K562 (cell line): Measurements from ENCODE around the gene FHIT. TPM values are rescaled to one million over a fixed set of nuclear protein-coding genes. Genes with fewer than 3 reads are reported as not detected.

Experiments used
- ATAC-seq: fragments of 200-7000 bp; cut with Tn5 transposase; 3 replicates; pipeline ENCODE4 v1.9.1; 2020; ENCODE audit warnings: moderate library complexity
- BruUV-seq: library from RNA; stranded (reverse); fragments of 400-500 nt; replicated peaks from 2 replicates; lab custom pipeline; 2021; lab: Mats Ljungman, UMichigan
- CTCF ChIA-PET: fragments of 300-600 bp; formaldehyde crosslinking; extraction: SDS; loops from one replicate; lab custom pipeline; 2021; ENCODE audit warnings: low intra/inter-chr PET ratio; lab: Yijun Ruan, JAX
- POLR2A ChIA-PET: fragments of 300-600, 350-650 bp; sonication (Branson Sonifier 250); formaldehyde crosslinking; extraction: SDS; loops from one replicate; lab custom pipeline; 2021; ENCODE audit warnings: antibody characterized with exemption, inconsistent platforms; lab: Yijun Ruan, JAX
- DNase-seq, 4 experiments: peaks; one replicate each; pipeline versions ENCODE4 v3.0.0 to v3.0.0-alpha.2; 2011 to 2018; ENCODE audit warnings: low spot score in 3 of 4, mixed read lengths in 3 of 4; ENCODE audit errors: extremely low read depth in 1 of 4
- FAIRE-seq: peaks from 2 replicates; lab custom pipeline; 2011; peaks lifted over from hg19 to GRCh38; lab: Jason Lieb, UNC
- H2AFZ ChIP-seq: 2 replicates; pipeline ENCODE4 v1.6.0; 2011; ENCODE audit warnings: low read depth, low read length, control low read depth, inconsistent platforms
- H3K27ac ChIP-seq: fragments of 200-600 bp; 3 replicates; pipeline ENCODE4 v1.8.0; 2011; ENCODE audit warnings: low read depth, mild to moderate bottlenecking, control low read depth, inconsistent platforms, low read length, moderate library complexity, mixed read lengths; ENCODE audit errors: extremely low read depth
- H3K27me3 ChIP-seq, 2 experiments: fragments of 300-600 bp in 1 of 2; 2 replicates in 1 of 2; 3 replicates in 1 of 2; pipeline versions ENCODE4 v1.6.0 to v1.8.0; 2011; ENCODE audit warnings: inconsistent platforms in 2 of 2, low read length in 2 of 2, mild to moderate bottlenecking in 1 of 2, mixed read lengths in 1 of 2, moderate library complexity in 1 of 2; ENCODE audit not compliant: control insufficient read depth in 2 of 2, insufficient read depth in 2 of 2
- H3K36me3 ChIP-seq: fragments of 300-600 bp; 3 replicates; pipeline ENCODE4 v1.8.0; 2011; ENCODE audit warnings: mild to moderate bottlenecking, low read length, inconsistent platforms; ENCODE audit not compliant: control insufficient read depth, insufficient read depth
- H3K4me1 ChIP-seq, 2 experiments: fragments of 200-600 bp in 1 of 2; replicated peaks in 1 of 2; 2 replicates in 1 of 2; 3 replicates in 1 of 2; pipeline versions ENCODE4 v1.5.1 to v1.8.0; 2011; ENCODE audit warnings: inconsistent platforms in 2 of 2, low read length in 2 of 2, mild to moderate bottlenecking in 1 of 2, mixed read lengths in 1 of 2, moderate library complexity in 1 of 2; ENCODE audit not compliant: control insufficient read depth in 2 of 2, insufficient read depth in 2 of 2
- H3K4me2 ChIP-seq: 2 replicates; pipeline ENCODE4 v1.6.1; 2011; ENCODE audit warnings: low read length, control low read depth, inconsistent platforms, mixed read lengths; ENCODE audit not compliant: insufficient read depth
- H3K4me3 ChIP-seq: fragments of 200-600 bp; sonication (generic), shearing (Covaris generic); 2 replicates; pipeline ENCODE4 v1.5.1; 2016; ENCODE audit warnings: control low read depth, inconsistent platforms
- H3K79me2 ChIP-seq: fragments of 200-600 bp; 3 replicates; pipeline ENCODE4 v1.8.0; 2011; ENCODE audit warnings: low read length, inconsistent platforms; ENCODE audit not compliant: control insufficient read depth, insufficient read depth
- H3K9ac ChIP-seq, 2 experiments: 2 replicates each; pipeline versions ENCODE4 v1.6.0 to v1.6.1; 2011; ENCODE audit warnings: low read depth in 2 of 2, low read length in 2 of 2, control low read depth in 1 of 2, inconsistent platforms in 1 of 2, mild to moderate bottlenecking in 1 of 2, mixed read lengths in 1 of 2; ENCODE audit not compliant: insufficient read depth in 1 of 2
- H3K9me1 ChIP-seq: one replicate; pipeline ENCODE4 v1.6.0; 2011; ENCODE audit warnings: inconsistent platforms, mild to moderate bottlenecking, low read length, moderate library complexity; ENCODE audit not compliant: control insufficient read depth, insufficient read depth
- H3K9me3 ChIP-seq: replicated peaks from 2 replicates; pipeline ENCODE4 v1.5.1; 2011; ENCODE audit warnings: low read depth, low read length, inconsistent platforms; ENCODE audit not compliant: control insufficient read depth, insufficient read depth
- H4K20me1 ChIP-seq: replicated peaks from 2 replicates; pipeline ENCODE4 v1.6.1; 2011; ENCODE audit warnings: low read length, inconsistent platforms, mixed read lengths; ENCODE audit not compliant: control insufficient read depth, insufficient read depth
- CBX3 ChIP-seq, 2 experiments: IDR thresholded peaks; 1 replicate in 1 of 2; 2 replicates in 1 of 2; pipeline ENCODE4 v1.6.1; 2012; ENCODE audit warnings: inconsistent platforms in 2 of 2, low read length in 2 of 2, borderline replicate concordance in 1 of 2, control low read depth in 1 of 2
- EP400 ChIP-seq: fragments of 450-650 bp; IDR thresholded peaks from 2 replicates; pipeline ENCODE4 v1.6.1; 2017; ENCODE audit warnings: antibody characterized with exemption, mild to moderate bottlenecking, moderate library complexity
- MED1 ChIP-seq: sonication (generic); formaldehyde crosslinking; IDR thresholded peaks from 2 replicates; pipeline ENCODE4 v1.8.1; 2023; ENCODE audit warnings: missing genetic modification reagents, borderline replicate concordance
- PKNOX1 ChIP-seq: fragments of 450-650 bp; IDR thresholded peaks from 2 replicates; pipeline ENCODE4 v1.6.1; 2016
- WGBS: fragments of 100-300 bp; shearing (Covaris generic); methylation state at CpG from one replicate; pipeline ENCODE4 v1.1.6; 2016; ENCODE audit warnings: low coverage, mixed read lengths; ENCODE audit not compliant: insufficient coverage; ENCODE audit errors: missing lambda C conversion rate; 5-methylcytosine and 5-hydroxymethylcytosine counted together
- in situ Hi-C: fragments of 300-500 bp; cut with MboI; formaldehyde crosslinking; loops from 4 replicates; pipeline ENCODE4 v1.15.0; 2018; ENCODE audit warnings: inconsistent platforms, mixed read lengths
- intact Hi-C: fragments of 100-400 bp; cut with micrococcal nuclease; formaldehyde crosslinking; loops from 2 replicates; pipeline ENCODE4 v1.14.2; 2022
- polyA plus RNA-seq, 8 experiments: library from polyadenylated mRNA; depleted of rRNA in 4 of 8; stranded (reverse) in 5 of 8; unstranded in 3 of 8; fragments of >200 nt; fragmentation: Nextera tagmentation in 2 of 8; fragmentation: Illumina TruSeq in 1 of 8; extraction: Ambion mirVana in 2 of 8; extraction: Trizol in 1 of 8; gene quantifications; 2 replicates each; pipeline versions ENCODE4 v1.2.1 to v1.2.3, GENCODE V29; 2011 to 2014; ENCODE audit warnings: inconsistent platforms in 1 of 8, missing spikeins in 1 of 8
- total RNA-seq, 7 experiments: library from RNA; depleted of rRNA in 6 of 7; stranded (reverse); fragments of >200 nt in 6 of 7; fragmentation: Illumina TruSeq in 2 of 7; extraction: Trizol in 2 of 7; gene quantifications; 2 replicates each; pipeline versions ENCODE4 v1.2.1 to v1.2.3, GENCODE V29; 2011 to 2021; ENCODE audit warnings: low replicate concordance in 1 of 7

Gene FHIT
- total and polyA plus RNA-seq, 9 of the 15 experiments (the other 6 are each of a cell fraction or from before 2014, with no cell fraction given): 1.7 to 9.1 (median 4.3) TPM

GRCh38 chr3:61061092-61061723, 190.0 kb downstream of the FHIT start:
- no peak for FAIRE-seq
- CTCF ChIA-PET: no interaction called here
- no peaks in the 10 kb centered on the region; a peak in 1 of 5 replicates for H3K4me1 ChIP-seq
- H3K27ac ChIP-seq: no peak overlapping the region
- H3K36me3 ChIP-seq: no peaks in the 10 kb centered on the region
- DNase-seq: no peak
- H3K4me3 ChIP-seq: no peak overlapping the region
- no peaks in the 10 kb centered on the region for H3K27me3 ChIP-seq
- no peak overlapping the region for H3K4me2 ChIP-seq
- intact Hi-C loops (no loop called here), in situ Hi-C loops (no loop called here)
- H2AFZ ChIP-seq: no peak overlapping the region
- H3K79me2 ChIP-seq: no peaks in the 10 kb centered on the region
- POLR2A ChIA-PET: interaction anchor here (0.6 kb wide), 1 partner anchor 174 kb away, joined by 3 read pairs; no protein-coding TSS in a partner anchor
- no peak for ATAC-seq
- no peak overlapping the region for H3K9ac ChIP-seq
- H4K20me1 ChIP-seq: no peaks in the 10 kb centered on the region
- TF ChIP-seq EP400 (no peak), CBX3 (IDR thresholded peaks at IDR 0.05; ENCODE audit: borderline replicate concordance in 1 of 2, low read length in 2 of 2) (no peak), MED1 (CRISPR knock-in tag) (no peak), PKNOX1 (no peak)
- H3K9me1 ChIP-seq: no peaks in the 10 kb centered on the region
- no TSS peak for BruUV-seq
- WGBS: 57% methylated on average over 2 of the region's 2 CpGs
- H3K9me3 ChIP-seq: no peaks in the 10 kb centered on the region
